Suprapubic skin (tissue), 4 donors: ENCODE measurements around the gene CREB1. TPM values are rescaled to one million over a fixed set of nuclear protein-coding genes. Genes with fewer than 3 reads are reported as not detected.

Experiments used
- DNase-seq, 2 donors: peaks; one replicate each; pipeline ENCODE4 v3.0.0-alpha.2; 2019; ENCODE audit warnings: low spot score in 2 of 2
- H3K27ac ChIP-seq: fragments of 200-600 bp; sonication (generic); one replicate; pipeline ENCODE4 v1.5.1; 2019
- H3K27me3 ChIP-seq: fragments of 200-600 bp; sonication (generic); one replicate; pipeline ENCODE4 v1.5.1; 2019
- H3K36me3 ChIP-seq: fragments of 200-600 bp; sonication (generic); one replicate; pipeline ENCODE4 v1.5.1; 2019
- H3K4me1 ChIP-seq: fragments of 200-600 bp; sonication (generic); one replicate; pipeline ENCODE4 v1.5.1; 2019
- H3K4me3 ChIP-seq: fragments of 200-600 bp; sonication (generic); one replicate; pipeline ENCODE4 v1.5.1; 2019; ENCODE audit warnings: mild to moderate bottlenecking
- H3K9me3 ChIP-seq: fragments of 200-600 bp; sonication (generic); one replicate; pipeline ENCODE4 v1.5.1; 2019
- EP300 ChIP-seq: sonication (generic); formaldehyde crosslinking; IDR thresholded peaks from one replicate; pipeline ENCODE4 v1.6.1; 2017; ENCODE audit warnings: antibody characterized with exemption
- POLR2A ChIP-seq, 2 donors: fragments of 450-650 bp; IDR thresholded peaks; one replicate each; pipeline ENCODE4 v1.6.1; 2017; ENCODE audit warnings: antibody characterized with exemption in 2 of 2, mild to moderate bottlenecking in 2 of 2, moderate library complexity in 2 of 2
- POLR2AphosphoS5 ChIP-seq, 3 donors: sonication (generic); formaldehyde crosslinking; IDR thresholded peaks; one replicate each; pipeline ENCODE4 v1.6.1; 2017; ENCODE audit warnings: antibody characterized with exemption in 3 of 3
- WGBS: methylation state at CpG from one replicate; pipeline ENCODE4 v1.1.5; 2018; 5-methylcytosine and 5-hydroxymethylcytosine counted together
- total RNA-seq, 4 donors: library from RNA; depleted of rRNA; stranded (reverse); fragments of >200 nt; gene quantifications; one replicate each; pipeline ENCODE4 v1.1.0, GENCODE V29; 2016
- TF ChIP-seq, protein P1 (sequence below), 2 donors: fragments of 200-600 bp in 1 of 2; fragments of 450-650 bp in 1 of 2; sonication (generic) in 1 of 2; IDR thresholded peaks; one replicate each; pipeline ENCODE4 v1.5.1; 2016 to 2019; ENCODE audit warnings: antibody characterized with exemption in 2 of 2, mild to moderate bottlenecking in 1 of 2, moderate library complexity in 1 of 2

Gene CREB1
- total RNA-seq, 4 donors from 2014 or later, result 33.3 to 90.4 (median 55.1) TPM

GRCh38 chr2:207614824-207615223, 85.1 kb downstream of the CREB1 start:
- no peak for DNase-seq
- Histone ChIP-seq H3K4me1 (no peaks in the 10 kb centered on the region), H3K9me3 (no peaks in the 10 kb centered on the region), H3K36me3 (peaks cover 15% of the 10 kb centered on the region), H3K27me3 (no peaks in the 10 kb centered on the region), H3K27ac (no peak overlapping the region), H3K4me3 (no peak overlapping the region)
- no peak for TF ChIP-seq POLR2A (IDR thresholded peaks at IDR 0.05)
- TF ChIP-seq, protein P1, sequence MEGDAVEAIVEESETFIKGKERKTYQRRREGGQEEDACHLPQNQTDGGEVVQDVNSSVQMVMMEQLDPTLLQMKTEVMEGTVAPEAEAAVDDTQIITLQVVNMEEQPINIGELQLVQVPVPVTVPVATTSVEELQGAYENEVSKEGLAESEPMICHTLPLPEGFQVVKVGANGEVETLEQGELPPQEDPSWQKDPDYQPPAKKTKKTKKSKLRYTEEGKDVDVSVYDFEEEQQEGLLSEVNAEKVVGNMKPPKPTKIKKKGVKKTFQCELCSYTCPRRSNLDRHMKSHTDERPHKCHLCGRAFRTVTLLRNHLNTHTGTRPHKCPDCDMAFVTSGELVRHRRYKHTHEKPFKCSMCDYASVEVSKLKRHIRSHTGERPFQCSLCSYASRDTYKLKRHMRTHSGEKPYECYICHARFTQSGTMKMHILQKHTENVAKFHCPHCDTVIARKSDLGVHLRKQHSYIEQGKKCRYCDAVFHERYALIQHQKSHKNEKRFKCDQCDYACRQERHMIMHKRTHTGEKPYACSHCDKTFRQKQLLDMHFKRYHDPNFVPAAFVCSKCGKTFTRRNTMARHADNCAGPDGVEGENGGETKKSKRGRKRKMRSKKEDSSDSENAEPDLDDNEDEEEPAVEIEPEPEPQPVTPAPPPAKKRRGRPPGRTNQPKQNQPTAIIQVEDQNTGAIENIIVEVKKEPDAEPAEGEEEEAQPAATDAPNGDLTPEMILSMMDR (IDR thresholded peaks at IDR 0.05), result no peak
- TF ChIP-seq POLR2AphosphoS5 (IDR thresholded peaks at IDR 0.05), result no peak
- no peak for TF ChIP-seq EP300
- 90% methylated on average over 2 of the region's 2 CpGs for WGBS

GRCh38 chr2:207616185-207616584, 86.4 kb downstream of the CREB1 start:
- Histone ChIP-seq H3K4me3 (no peak overlapping the region), H3K4me1 (no peaks in the 10 kb centered on the region), H3K9me3 (no peaks in the 10 kb centered on the region), H3K27me3 (no peaks in the 10 kb centered on the region), H3K27ac (no peak overlapping the region), H3K36me3 (peaks cover 18% of the 10 kb centered on the region)
- DNase-seq, result no peak
- 81% methylated on average over 4 of the region's 4 CpGs for WGBS
- no peak for TF ChIP-seq POLR2A (IDR thresholded peaks at IDR 0.05)
- TF ChIP-seq POLR2AphosphoS5 (IDR thresholded peaks at IDR 0.05), result no peak
- TF ChIP-seq, protein P1 (IDR thresholded peaks at IDR 0.05), result no peak
- TF ChIP-seq EP300, result no peak

GRCh38 chr2:207617011-207617671, 87.4 kb downstream of the CREB1 start:
- Histone ChIP-seq H3K27ac (no peak overlapping the region), H3K36me3 (peaks cover 18% of the 10 kb centered on the region), H3K27me3 (no peaks in the 10 kb centered on the region), H3K4me3 (no peak overlapping the region), H3K9me3 (no peaks in the 10 kb centered on the region), H3K4me1 (no peaks in the 10 kb centered on the region)
- 74% methylated on average over 6 of the region's 6 CpGs for WGBS
- DNase-seq, result no peak
- TF ChIP-seq EP300 (no peak), POLR2AphosphoS5 (IDR thresholded peaks at IDR 0.05) (no peak), POLR2A (IDR thresholded peaks at IDR 0.05) (no peak)
- TF ChIP-seq, protein P1 (IDR thresholded peaks at IDR 0.05), result no peak

DNA sequence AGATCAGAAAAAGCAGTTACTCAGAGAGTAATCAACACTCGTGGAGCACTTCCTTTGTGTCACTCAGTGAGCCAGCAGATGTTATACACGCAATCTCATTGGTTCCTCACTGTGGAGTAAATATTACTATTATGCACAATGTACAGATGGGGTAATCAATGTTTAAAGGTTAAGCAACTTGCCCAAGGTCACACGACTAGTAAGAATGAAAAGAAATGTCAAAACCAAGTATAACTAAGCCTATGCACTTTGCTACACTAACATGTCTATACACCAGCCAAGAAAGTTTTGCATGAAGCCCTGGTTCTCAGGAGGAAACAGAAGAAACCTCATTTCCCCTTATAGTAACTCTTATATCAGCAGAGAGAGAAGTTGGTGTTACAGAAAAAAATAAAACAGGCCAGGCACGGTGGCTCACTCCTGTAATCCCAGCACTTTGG, 90.0 kb downstream of the CREB1 start:
- peaks cover 18% of the 10 kb centered on the region for H3K36me3 ChIP-seq
- H3K9me3 ChIP-seq, result no peaks in the 10 kb centered on the region
- H3K4me3 ChIP-seq, result no peak overlapping the region
- no peaks in the 10 kb centered on the region for H3K27me3 ChIP-seq
- no peak for TF ChIP-seq POLR2AphosphoS5 (IDR thresholded peaks at IDR 0.05)
- TF ChIP-seq, protein P1 (IDR thresholded peaks at IDR 0.05), result no peak
- no peak for TF ChIP-seq POLR2A (IDR thresholded peaks at IDR 0.05)
- no peak for TF ChIP-seq EP300
- no peak overlapping the region for H3K27ac ChIP-seq
- WGBS, result 74% methylated on average over 4 of the region's 4 CpGs
- H3K4me1 ChIP-seq, result peaks cover 10% of the 10 kb centered on the region
- DNase-seq, result no peak

DNA sequence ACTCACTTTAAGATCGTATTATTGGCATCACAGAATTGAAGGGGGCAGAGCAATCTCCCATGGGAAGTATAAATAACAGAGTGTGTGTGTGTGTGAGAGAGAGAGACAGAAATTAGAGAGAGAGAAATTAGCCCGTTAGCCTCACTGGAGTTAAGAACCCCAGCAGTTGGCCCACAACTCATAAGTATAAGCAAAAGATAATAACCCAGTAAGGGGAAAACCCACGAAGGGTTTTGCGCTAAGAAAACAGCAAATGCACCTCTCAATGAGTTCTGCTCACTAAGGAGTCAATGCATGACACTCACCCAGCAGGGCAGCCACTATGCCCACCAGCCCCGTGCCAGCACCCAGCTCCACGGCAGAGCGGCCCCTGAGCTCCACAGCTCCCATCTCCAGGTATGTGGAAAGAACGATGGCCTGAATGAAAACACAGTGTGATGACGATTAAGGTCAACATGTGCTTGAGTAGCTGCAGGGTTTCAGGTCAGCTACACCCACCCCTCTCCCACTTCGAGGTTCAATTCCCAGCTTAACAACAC, 91.8 kb downstream of the CREB1 start:
- H3K4me1 ChIP-seq, result peaks cover 19% of the 10 kb centered on the region
- H3K27ac ChIP-seq, result no peak overlapping the region
- H3K27me3 ChIP-seq, result no peaks in the 10 kb centered on the region
- TF ChIP-seq EP300 (no peak), POLR2AphosphoS5 (IDR thresholded peaks at IDR 0.05) (no peak), POLR2A (IDR thresholded peaks at IDR 0.05) (no peak)
- TF ChIP-seq, protein P1 (IDR thresholded peaks at IDR 0.05), result no peak
- WGBS, result 87% methylated on average over 8 of the region's 10 CpGs
- H3K4me3 ChIP-seq, result no peak overlapping the region
- no peak for DNase-seq
- peaks cover 11% of the 10 kb centered on the region for H3K36me3 ChIP-seq
- H3K9me3 ChIP-seq, result no peaks in the 10 kb centered on the region
